Measurements from ENCODE around the gene EMP1.
"Not testable (repeated sequence)": the region's sequence is repeated elsewhere in the genome, so short reads cannot be mapped to it uniquely, and the experiment has no call there.

The EMP1 gene

DNA sequence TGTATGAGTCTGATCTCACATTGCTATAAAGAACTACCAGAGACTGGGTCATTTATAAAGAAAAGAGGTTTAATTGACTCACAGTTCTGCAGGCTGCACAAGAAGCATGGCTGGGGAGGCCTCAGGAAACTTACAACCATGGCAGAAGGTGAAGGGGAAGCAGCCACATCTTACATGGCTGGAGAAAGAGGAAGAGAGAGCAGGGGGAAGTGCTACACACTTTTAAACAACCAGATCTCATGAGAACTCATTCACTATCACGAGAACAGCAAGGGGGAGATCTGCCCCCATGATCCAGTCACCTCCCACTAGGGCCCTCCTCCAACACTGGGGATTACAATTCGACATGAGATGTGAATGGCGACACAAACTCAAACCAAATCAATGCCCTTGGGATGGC, 71.3 kb downstream of the EMP1 start:
- not testable (repeated sequence) for DNase-seq

DNA sequence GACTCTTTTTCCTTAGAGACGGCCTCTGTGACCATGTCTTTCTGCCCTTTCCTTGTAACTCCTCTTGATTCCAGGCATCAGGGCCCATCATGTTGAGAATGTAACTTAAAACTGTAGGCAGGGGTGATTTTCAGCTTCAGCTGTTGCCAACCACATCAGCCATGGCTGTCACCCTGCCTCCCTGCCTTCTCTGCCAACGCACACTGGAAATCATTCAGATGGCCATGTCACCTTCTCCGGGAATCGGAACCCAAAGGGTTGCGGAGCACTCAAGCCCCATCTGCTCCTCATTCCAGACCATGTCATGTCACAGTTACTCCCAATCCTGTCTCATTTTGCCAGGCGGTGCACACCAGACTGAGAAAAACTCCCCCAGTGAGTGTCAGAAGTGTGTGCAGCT, 72.1 kb downstream of the EMP1 start:
- no peak for DNase-seq
